Activated CD8-positive, alpha-beta memory T cell treated with anti-CD3 and anti-CD28 coated beads, Interleukin-2, amount 50 U/mL, for 4 hours (primary cell): ENCODE measurements around the gene SMIM1.
"Not testable (repeated sequence)": the region's sequence is repeated elsewhere in the genome, so short reads cannot be mapped to it uniquely, and the experiment has no call there.

Source experiments
- DNase-seq: peaks from one replicate; pipeline ENCODE4 v3.0.0-alpha.2; 2020

SMIM1 gene

DNA sequence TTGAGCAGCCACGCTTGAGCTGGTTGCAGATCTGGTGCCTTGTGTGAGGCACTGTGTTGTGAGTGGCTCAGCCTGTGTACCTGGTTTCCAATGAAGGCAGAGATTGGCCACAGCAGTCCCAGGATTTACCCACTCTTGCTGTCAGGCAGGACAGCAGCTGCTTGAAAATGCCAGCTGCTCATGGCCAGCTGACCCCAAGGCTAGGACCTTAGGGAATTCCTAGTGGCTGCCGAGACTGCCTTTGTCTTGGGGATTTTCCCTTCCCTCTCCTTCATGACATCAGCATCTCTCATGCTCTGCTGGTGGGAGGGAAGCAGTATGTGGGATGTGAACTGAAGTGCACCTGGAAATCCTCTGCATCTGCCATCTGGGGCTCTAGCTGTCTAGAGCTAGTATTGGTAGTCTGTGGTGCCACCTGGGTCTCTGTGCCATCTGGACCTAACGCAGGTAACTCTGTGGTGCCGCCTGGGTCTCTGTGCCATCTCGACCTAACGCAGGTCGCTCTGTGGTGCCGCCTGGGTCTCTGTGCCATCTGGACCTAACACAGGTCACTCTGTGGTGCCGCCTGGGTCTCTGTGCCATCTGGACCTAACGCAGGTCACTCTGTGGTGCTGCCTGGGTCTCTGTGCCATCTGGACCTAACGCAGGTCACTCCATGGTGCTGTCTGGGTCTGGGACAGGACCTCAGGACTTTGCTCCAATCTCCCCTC is 27.6 kb downstream of the SMIM1 start:
- no peak for DNase-seq

DNA sequence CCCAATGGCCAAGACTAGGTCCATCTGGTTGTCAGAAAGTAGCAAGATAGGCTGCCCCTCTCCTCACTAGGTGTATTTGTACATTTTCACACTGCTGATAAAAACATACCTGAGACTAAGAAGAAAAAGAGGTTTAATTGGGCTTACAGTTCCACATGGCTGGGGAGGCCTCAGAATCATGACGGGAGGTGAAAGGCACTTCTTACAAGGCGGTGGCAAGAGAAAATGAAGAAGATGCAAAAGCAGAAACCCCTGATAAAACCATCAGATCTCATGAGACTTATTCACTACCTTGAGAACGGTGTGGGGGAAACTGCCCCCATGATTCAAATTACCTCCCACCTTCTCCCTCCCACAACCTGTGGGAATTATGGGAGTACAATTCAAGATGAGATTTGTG is 28.2 kb downstream of the SMIM1 start:
- not testable (repeated sequence) for DNase-seq

- no peak for DNase-seq
Measured at GRCh38 chr1:3803905-3804626, 31.5 kb downstream of the SMIM1 start.

DNA sequence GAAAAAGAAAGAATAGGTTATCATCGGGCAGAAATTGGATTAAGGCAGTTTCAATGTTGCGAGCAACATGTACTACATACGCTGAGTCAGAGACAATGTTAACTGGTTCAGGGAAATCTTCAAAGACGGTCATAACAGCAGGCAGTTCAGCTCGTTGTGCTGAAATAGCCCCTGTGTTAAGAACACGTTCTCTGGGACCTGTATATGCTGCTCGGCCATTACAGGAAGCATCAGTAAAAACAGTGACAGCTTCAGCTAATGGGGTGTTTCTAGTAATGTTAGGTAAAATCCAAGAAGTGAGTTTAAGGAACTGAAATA is 32.0 kb downstream of the SMIM1 start:
- not testable (repeated sequence) for DNase-seq

- DNase-seq = no peak
Measured at GRCh38 chr1:3805038-3805437, 32.5 kb downstream of the SMIM1 start.

- no peak for DNase-seq
Measured at GRCh38 chr1:3807769-3808168, 35.2 kb downstream of the SMIM1 start.

- DNase-seq = no peak
Measured at GRCh38 chr1:3809680-3810079, 37.1 kb downstream of the SMIM1 start.

GRCh38 chr1:3810149-3810761 is 37.7 kb downstream of the SMIM1 start:
- not testable (repeated sequence) for DNase-seq

GRCh38 chr1:3811595-3811911 is 39.0 kb downstream of the SMIM1 start:
- DNase-seq = no peak

DNA sequence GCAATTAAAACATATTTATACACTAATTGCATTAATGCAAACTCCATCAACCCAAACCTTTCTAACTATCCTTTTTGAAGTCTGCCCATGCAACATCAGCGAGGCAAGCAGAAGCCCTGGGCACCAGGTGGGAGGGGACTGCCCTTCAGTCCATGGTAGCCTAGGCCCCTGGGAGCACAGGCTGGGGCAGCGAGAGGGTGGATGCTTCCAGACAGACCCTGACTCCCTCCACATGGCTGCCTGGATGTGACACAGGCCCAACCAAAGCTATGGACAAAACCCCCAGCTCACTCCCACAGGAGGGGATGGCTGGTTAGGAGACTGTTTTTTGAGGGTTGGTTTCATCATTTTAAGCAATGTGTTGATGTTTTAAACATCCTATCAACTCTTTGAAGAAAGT is 41.5 kb downstream of the SMIM1 start:
- no peak for DNase-seq

DNA sequence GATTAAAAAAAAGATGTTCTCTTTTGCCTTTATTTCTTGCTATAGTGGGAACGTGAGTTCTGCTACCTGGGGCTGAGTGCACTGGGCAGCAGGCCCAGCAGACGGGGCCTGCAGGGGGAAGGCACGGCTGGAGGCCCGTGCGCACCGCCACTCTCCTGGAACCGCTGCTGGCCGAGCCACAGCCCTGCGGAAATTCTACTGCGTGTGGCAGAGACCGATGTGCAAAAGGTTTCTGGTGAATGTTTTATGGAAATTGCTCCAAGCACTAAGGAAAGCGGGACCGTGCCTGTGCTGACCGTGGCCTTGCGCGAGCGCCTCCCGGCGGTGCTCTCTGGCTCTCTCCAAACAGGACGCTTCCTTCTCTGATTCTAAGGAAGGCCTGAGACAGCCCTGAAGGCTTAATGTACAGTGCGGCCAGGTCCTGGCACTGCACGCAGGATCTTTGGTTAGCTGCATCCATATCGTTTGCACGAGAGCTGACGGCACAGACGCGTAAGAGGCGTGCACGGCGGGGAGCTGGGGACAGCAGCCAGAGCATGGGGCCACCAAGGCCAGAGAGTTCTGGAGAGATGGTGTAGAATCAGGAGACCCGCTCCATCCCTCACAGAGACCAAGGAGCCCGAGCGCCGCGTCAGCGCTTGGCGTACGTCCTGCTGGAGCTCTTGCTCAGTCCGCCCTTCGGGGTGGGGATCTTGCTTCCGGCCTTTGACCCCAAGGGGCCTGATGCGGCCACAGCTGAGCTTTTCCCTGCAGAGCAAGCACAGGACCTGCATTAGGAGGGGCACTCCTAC is 42.4 kb downstream of the SMIM1 start:
- DNase-seq = no peak

DNA sequence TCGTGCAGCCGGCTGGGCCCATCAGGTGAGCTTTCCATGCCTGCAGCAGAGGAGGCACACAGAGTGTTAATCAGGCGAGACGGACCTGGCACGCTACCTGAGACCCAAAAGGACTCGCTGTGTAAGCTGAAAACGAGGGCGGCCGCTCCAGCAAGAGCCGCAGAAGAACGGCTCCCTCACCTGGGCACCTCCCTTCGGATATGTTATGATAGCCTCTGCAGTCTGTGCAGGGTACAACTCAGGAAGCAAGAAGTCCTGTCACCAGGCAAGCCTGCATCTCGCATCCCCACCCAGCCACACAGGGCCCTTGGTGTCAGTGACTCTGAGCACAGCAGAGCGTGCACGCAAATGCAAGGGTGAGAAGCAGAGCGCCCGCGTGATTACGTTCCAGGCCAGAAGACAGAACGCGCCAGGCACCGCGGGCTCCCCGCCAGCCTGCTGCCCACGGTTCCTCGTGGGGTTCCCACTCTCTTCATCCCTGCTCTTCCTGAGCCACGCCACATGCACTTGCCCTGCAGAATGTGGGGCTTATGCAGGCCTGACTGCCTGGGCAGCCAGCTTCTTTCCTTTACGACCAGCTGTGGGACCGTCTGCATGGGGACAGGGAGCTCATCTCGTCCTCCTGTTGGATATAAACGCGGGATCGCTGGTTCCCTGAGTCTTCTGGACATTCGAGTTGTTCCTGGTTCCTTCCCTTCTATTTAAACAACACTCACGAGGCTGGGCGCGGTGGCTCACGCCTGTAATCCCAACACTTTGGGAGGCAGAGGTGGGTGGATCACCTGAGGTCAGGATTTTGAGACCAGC is 44.0 kb downstream of the SMIM1 start:
- DNase-seq = no peak

DNA sequence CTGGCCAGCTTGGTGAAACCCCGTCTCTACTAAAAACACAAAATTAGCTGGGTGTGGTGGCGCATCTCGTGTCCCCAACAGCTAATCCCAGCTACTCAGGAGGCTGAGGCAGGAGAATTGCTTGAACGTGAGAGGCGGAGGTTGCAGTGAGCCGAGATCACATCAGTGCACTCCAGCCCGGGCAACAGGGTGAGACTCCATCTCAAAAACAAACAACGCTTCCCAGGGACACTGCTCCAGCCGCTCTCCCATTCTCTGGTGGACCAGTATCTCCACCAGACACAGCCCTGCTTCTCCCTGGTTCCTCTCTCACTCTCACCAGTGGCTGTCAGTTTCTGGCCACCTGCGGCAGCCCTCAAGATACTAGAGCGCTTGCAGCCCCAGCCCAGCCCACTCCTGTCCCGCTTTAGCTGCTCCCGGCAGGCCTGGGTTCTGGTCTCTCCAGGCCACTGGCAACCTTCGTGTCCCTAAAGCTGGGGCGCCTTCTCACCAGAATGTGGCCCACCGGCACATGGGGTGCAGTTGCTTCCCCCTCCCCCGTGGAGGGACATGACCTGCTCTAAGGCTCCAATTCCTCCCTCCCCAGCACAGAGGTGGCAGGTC is 44.7 kb downstream of the SMIM1 start:
- DNase-seq = no peak

GRCh38 chr1:3817821-3818597 is 45.5 kb downstream of the SMIM1 start:
- no peak for DNase-seq

GRCh38 chr1:3819771-3820200 is 47.2 kb downstream of the SMIM1 start:
- DNase-seq = no peak

DNA sequence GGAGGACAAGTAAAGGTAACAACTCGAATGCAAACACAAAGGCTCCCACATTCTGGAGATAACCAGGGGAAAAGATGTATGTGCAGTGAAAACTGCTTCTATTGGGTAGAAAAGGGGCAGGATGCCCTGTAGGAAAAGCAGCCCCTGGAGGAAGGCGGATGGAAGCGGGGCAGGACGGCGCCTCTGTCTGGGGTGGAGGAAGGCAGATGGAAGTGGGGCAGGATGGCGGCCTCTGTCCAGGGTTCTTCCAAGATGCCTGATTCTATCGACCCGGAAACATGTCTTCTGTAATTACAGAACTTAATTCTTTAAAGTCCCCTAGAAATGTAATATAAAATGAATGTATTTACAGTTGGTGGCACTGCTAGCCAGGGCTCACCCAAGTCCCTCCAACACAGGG is 47.8 kb downstream of the SMIM1 start:
- no peak for DNase-seq

GRCh38 chr1:3821004-3821403 is 48.5 kb downstream of the SMIM1 start:
- no peak for DNase-seq

- no peak for DNase-seq
Measured at GRCh38 chr1:3821447-3821846, 48.9 kb downstream of the SMIM1 start.

DNA sequence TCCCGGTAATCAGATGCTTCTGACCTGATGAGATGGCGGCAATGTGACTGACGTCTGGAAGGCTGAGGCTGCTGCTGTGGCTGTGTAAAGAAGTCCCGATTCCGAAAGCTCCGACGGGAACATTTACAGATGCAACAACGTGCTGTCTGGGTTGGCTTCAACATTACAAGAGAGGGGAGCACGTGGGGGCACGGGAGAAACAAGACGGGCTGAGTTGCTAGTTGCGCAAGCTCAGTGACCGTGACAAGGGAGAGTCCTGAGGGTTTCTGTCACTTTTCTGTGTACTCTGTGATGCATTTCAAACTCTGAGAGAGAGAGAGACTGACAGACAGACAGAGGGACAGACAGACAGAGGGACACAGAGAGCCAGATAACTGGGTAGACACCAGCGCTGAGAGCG is 49.4 kb downstream of the SMIM1 start:
- no peak for DNase-seq

DNA sequence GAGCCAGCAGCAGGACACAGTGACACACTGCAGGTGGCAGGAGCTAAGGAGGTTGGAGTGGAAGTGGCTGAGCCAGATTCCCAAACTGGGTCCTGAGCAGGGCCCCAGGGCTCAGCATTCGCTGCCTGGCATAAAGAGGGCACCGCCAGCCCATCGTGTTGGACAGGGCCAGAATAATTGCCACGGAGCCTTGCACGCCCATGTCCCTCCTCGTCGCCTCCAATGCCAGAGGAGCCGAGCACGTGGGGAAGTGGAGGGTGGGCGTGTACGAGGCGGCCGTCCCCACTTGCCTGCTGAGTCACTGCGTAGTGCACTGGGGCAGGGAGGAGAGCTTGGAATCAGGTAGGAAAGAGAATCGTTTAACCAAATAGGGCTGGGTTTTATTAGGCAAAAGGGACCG is 49.9 kb downstream of the SMIM1 start:
- no peak for DNase-seq

DNA sequence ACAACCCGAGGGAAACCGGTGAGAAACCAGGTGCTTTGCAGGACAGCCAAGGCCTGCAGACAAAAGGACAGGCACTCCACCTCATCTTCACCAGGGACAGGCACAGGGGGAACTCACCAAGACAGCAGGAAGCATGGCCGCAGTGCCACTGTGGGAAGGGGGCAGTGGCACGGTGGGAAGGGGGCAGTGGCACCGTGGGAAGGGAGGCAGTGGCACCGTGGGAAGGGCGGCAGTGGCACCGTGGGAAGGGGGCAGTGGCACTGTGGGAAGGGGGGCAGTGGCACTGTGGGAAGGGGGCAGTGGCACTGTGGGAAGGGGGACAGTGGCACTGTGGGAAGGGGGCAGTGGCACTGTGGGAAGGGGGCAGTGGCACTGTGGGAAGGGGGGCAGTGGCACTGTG is 52.1 kb downstream of the SMIM1 start:
- DNase-seq = no peak

DNA sequence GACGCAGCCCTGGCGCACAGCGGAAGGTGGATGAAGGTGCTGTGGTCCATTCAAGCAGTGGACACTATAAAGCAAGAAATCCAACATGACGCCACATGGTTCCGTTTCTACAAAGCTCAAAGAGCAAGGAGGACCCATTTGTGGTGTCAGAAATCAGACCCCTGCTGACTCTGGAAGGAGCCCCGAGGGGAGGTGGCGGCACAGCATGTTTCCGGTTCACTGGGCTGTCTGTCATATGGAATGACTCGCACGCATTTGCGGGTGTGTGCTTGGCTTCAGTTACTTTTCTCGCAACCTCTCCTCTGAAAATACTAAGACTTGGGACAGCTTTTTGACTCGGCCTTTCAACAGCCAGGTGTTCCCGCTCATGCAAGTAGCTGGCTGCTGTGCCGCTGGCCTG is 52.8 kb downstream of the SMIM1 start:
- no peak for DNase-seq
